Mesendoderm (in vitro differentiated cells): Measurements from ENCODE around the gene HMG20B.
A peak's percentile ranks its signal among the peaks of the same experiment; 100 is the strongest.
"Not testable (repeated sequence)": the region's sequence is repeated elsewhere in the genome, so short reads cannot be mapped to it uniquely, and the experiment has no call there.

ENCODE experiments used
- DNase-seq: peaks from one replicate; pipeline ENCODE4 v3.0.0; 2013
- H2AK5ac ChIP-seq: 2 replicates; pipeline ENCODE4 v1.6.1; 2013; ENCODE audit warnings: low read length, inconsistent platforms
- H2BK120ac ChIP-seq: 2 replicates; pipeline ENCODE4 v1.6.1; 2013; ENCODE audit warnings: low read depth, mild to moderate bottlenecking, low read length, moderate library complexity, mixed read lengths
- H2BK15ac ChIP-seq: replicated peaks from 2 replicates; pipeline ENCODE4 v1.6.1; 2013; ENCODE audit warnings: low read depth, mild to moderate bottlenecking, moderate library complexity
- H2BK5ac ChIP-seq: 2 replicates; pipeline ENCODE4 v1.6.1; 2013; ENCODE audit warnings: low read length, inconsistent platforms
- H3K18ac ChIP-seq: 2 replicates; pipeline ENCODE4 v1.6.1; 2013; ENCODE audit warnings: mild to moderate bottlenecking, low read length, mixed read lengths
- H3K23ac ChIP-seq: one replicate; pipeline ENCODE4 v1.6.1; 2013; ENCODE audit warnings: low read length
- H3K27ac ChIP-seq: 2 replicates; pipeline ENCODE4 v1.5.1; 2013; ENCODE audit warnings: low read depth, mild to moderate bottlenecking, inconsistent platforms, low read length, moderate library complexity
- H3K27me3 ChIP-seq: 2 replicates; pipeline ENCODE4 v1.6.1; 2013; ENCODE audit warnings: low read length, control low read depth, mild to moderate bottlenecking, inconsistent platforms; ENCODE audit not compliant: insufficient read depth, poor library complexity
- H3K36me3 ChIP-seq: 2 replicates; pipeline ENCODE4 v1.6.1; 2013; ENCODE audit warnings: low read length, inconsistent platforms; ENCODE audit not compliant: control insufficient read depth, insufficient read depth
- H3K4ac ChIP-seq: one replicate; pipeline ENCODE4 v1.6.1; 2013; ENCODE audit warnings: low read depth, mild to moderate bottlenecking, low read length, moderate library complexity
- H3K4me1 ChIP-seq: 2 replicates; pipeline ENCODE4 v1.6.1; 2013; ENCODE audit warnings: low read depth, low read length, inconsistent platforms; ENCODE audit not compliant: control insufficient read depth
- H3K4me2 ChIP-seq: 2 replicates; pipeline ENCODE4 v1.6.1; 2013; ENCODE audit warnings: low read length
- H3K4me3 ChIP-seq: 2 replicates; pipeline ENCODE4 v1.5.1; 2013; ENCODE audit warnings: mild to moderate bottlenecking, low read length
- H3K56ac ChIP-seq: one replicate; pipeline ENCODE4 v1.6.1; 2013; ENCODE audit warnings: low read length
- H3K79me1 ChIP-seq: 2 replicates; pipeline ENCODE4 v1.6.1; 2013; ENCODE audit warnings: low read length, inconsistent platforms
- H3K79me2 ChIP-seq: 2 replicates; pipeline ENCODE4 v1.6.1; 2013; ENCODE audit warnings: mild to moderate bottlenecking, low read length; ENCODE audit not compliant: control insufficient read depth, insufficient read depth
- H3K9ac ChIP-seq: 2 replicates; pipeline ENCODE4 v1.6.1; 2013; ENCODE audit warnings: low read length, inconsistent platforms
- H4K5ac ChIP-seq: one replicate; pipeline ENCODE4 v1.6.1; 2013; ENCODE audit warnings: low read length
- H4K8ac ChIP-seq: one replicate; pipeline ENCODE4 v1.6.1; 2013; ENCODE audit warnings: low read depth, mild to moderate bottlenecking, control low read depth, low read length, moderate library complexity
- WGBS: extraction: QIAGEN DNeasy Blood & Tissue Kit; methylation state at CpG from one replicate; pipeline ENCODE4 v1.1.7; 2013; ENCODE audit warnings: low lambda C conversion rate, missing lambda C conversion rate; ENCODE audit not compliant: insufficient coverage; ENCODE audit errors: extremely low coverage; 5-methylcytosine and 5-hydroxymethylcytosine counted together

The HMG20B gene

GRCh38 chr19:3578390-3578789, 5.6 kb downstream of the HMG20B start:
- no peaks in the 10 kb centered on the region for H3K27me3 ChIP-seq
- no peak overlapping the region for H2BK120ac ChIP-seq
- no peak overlapping the region for H3K23ac ChIP-seq
- H4K5ac ChIP-seq, result no peak overlapping the region
- H2BK15ac ChIP-seq, result no peak overlapping the region
- H3K56ac ChIP-seq, result no peak overlapping the region
- no peaks in the 10 kb centered on the region for H3K79me2 ChIP-seq
- H2BK5ac ChIP-seq, result no peak overlapping the region
- no CpG with 5 or more reads among the region's 17 CpGs for WGBS
- H2AK5ac ChIP-seq, result no peak overlapping the region
- no peak overlapping the region for H3K27ac ChIP-seq
- DNase-seq, result no peak
- peaks cover 4% of the 10 kb centered on the region for H3K4me1 ChIP-seq
- no peak overlapping the region for H3K4me3 ChIP-seq
- H3K36me3 ChIP-seq, result no peaks in the 10 kb centered on the region
- no peak overlapping the region for H3K4me2 ChIP-seq
- no peak overlapping the region for H3K4ac ChIP-seq
- no peak overlapping the region for H3K9ac ChIP-seq
- H3K18ac ChIP-seq, result no peak overlapping the region
- no peaks in the 10 kb centered on the region for H3K79me1 ChIP-seq
- H4K8ac ChIP-seq, result no peak overlapping the region

- Histone ChIP-seq H3K56ac (no peak overlapping the region), H3K36me3 (no peaks in the 10 kb centered on the region), H3K4me3 (no peak overlapping the region), H2AK5ac (no peak overlapping the region), H2BK5ac (no peak overlapping the region), H3K4ac (no peak overlapping the region), H4K5ac (no peak overlapping the region), H2BK120ac (no peak overlapping the region), H3K9ac (no peak overlapping the region), H3K27ac (no peak overlapping the region), H3K18ac (no peak overlapping the region), H3K79me1 (no peaks in the 10 kb centered on the region), H2BK15ac (no peak overlapping the region), H4K8ac (no peak overlapping the region), H3K23ac (no peak overlapping the region), H3K79me2 (no peaks in the 10 kb centered on the region), H3K4me2 (no peak overlapping the region), H3K27me3 (peaks cover 2% of the 10 kb centered on the region), H3K4me1 (peaks cover 4% of the 10 kb centered on the region)
- no CpG with 5 or more reads among the region's 11 CpGs for WGBS
- no peak for DNase-seq
These were observed 7.6 kb downstream of the HMG20B start for GRCh38 chr19:3580156-3580934.

GRCh38 chr19:3581792-3582191, 9.0 kb downstream of the HMG20B start:
- not testable (repeated sequence) for H3K4me3 ChIP-seq, H2BK120ac ChIP-seq, H3K4me2 ChIP-seq, H3K9ac ChIP-seq, H3K79me2 ChIP-seq, H3K56ac ChIP-seq, H3K23ac ChIP-seq, H4K5ac ChIP-seq, H3K18ac ChIP-seq, H2AK5ac ChIP-seq, H3K4ac ChIP-seq, H2BK5ac ChIP-seq, H4K8ac ChIP-seq, H2BK15ac ChIP-seq, DNase-seq, H3K27ac ChIP-seq, H3K79me1 ChIP-seq, H3K4me1 ChIP-seq, H3K27me3 ChIP-seq, H3K36me3 ChIP-seq
- no CpG with 5 or more reads among the region's 4 CpGs for WGBS

GRCh38 chr19:3584036-3584802, 11.5 kb downstream of the HMG20B start:
- not testable (repeated sequence) for H4K8ac ChIP-seq, H3K4me1 ChIP-seq, H3K4me3 ChIP-seq, H3K36me3 ChIP-seq, H3K23ac ChIP-seq, H3K9ac ChIP-seq, H4K5ac ChIP-seq, H2BK5ac ChIP-seq, H3K4ac ChIP-seq, H3K27me3 ChIP-seq, H3K18ac ChIP-seq, H2BK120ac ChIP-seq, H2BK15ac ChIP-seq, H3K27ac ChIP-seq, H3K79me2 ChIP-seq, H3K56ac ChIP-seq, H3K79me1 ChIP-seq, H3K4me2 ChIP-seq, DNase-seq, H2AK5ac ChIP-seq
- no CpG with 5 or more reads among the region's 15 CpGs for WGBS

GRCh38 chr19:3585301-3586126, 12.8 kb downstream of the HMG20B start, which contains the start of gene GIPC3:
Gene GIPC3 (plus strand): TSS chr19:3585478. CDS start chr19:3585598, 120 bp downstream.
- Histone ChIP-seq H2BK15ac (no peak within 1 kb of the TSS), H3K23ac (no peak within 1 kb of the TSS), H3K56ac (peak within 1 kb of the TSS; percentile 65), H3K27me3 (peaks cover 5% of the 10 kb centered on the region), H3K4me3 (no peak within 1 kb of the TSS), H4K8ac (no peak within 1 kb of the TSS), H3K4me1 (no peaks in the 10 kb centered on the region), H3K9ac (peak within 1 kb of the TSS; percentile 1), H3K36me3 (no peaks in the 10 kb centered on the region), H2BK5ac (no peak within 1 kb of the TSS), H3K79me2 (no peaks in the 10 kb centered on the region), H3K79me1 (no peaks in the 10 kb centered on the region), H4K5ac (no peak within 1 kb of the TSS), H3K4ac (no peak within 1 kb of the TSS), H3K27ac (no peak within 1 kb of the TSS), H2BK120ac (no peak within 1 kb of the TSS), H2AK5ac (no peak within 1 kb of the TSS), H3K18ac (peak within 1 kb of the TSS; percentile 77), H3K4me2 (no peak within 1 kb of the TSS)
- DNase-seq, result no peak
- WGBS, result no CpG with 5 or more reads among the region's 84 CpGs
